IMR-90 (cell line): ENCODE measurements around the gene TAF10. TPM values are rescaled to one million over a fixed set of nuclear protein-coding genes. Genes with fewer than 3 reads are reported as not detected.

Experiments
- ATAC-seq: fragments of 200-7000 bp; cut with Tn5 transposase; 2 replicates; pipeline ENCODE4 v1.9.1; 2020; ENCODE audit warnings: low read depth, mild to moderate bottlenecking, moderate library complexity
- BruUV-seq: library from RNA; stranded (reverse); fragments of 400-500 nt; replicated peaks from 2 replicates; lab custom pipeline; 2021; lab: Mats Ljungman, UMichigan
- CTCF ChIA-PET: fragments of 300-600 bp; formaldehyde crosslinking; extraction: SDS; loops from one replicate; lab custom pipeline; 2021; ENCODE audit warnings: antibody characterized with exemption; lab: Yijun Ruan, JAX
- POLR2A ChIA-PET: fragments of 300-600 bp; sonication (Branson Sonifier 250); formaldehyde crosslinking; loops from one replicate; lab custom pipeline; 2022; ENCODE audit warnings: antibody characterized with exemption; ENCODE audit not compliant: unreplicated experiment; lab: Charles Lee
- DNase-seq: peaks from one replicate; pipeline ENCODE4 v3.0.0; 2013
- H2AFZ ChIP-seq: replicated peaks from 2 replicates; pipeline ENCODE3; 2013; ENCODE audit warnings: low read length, mild to moderate bottlenecking; ENCODE audit not compliant: poor library complexity
- H2AK5ac ChIP-seq: 2 replicates; pipeline ENCODE4 v1.6.1; 2013; ENCODE audit warnings: low read depth, low read length, inconsistent platforms
- H2AK9ac ChIP-seq: replicated peaks from 2 replicates; pipeline ENCODE3; 2013; ENCODE audit warnings: mild to moderate bottlenecking, low read depth, low read length, moderate library complexity; ENCODE audit not compliant: poor library complexity
- H2BK120ac ChIP-seq: 2 replicates; pipeline ENCODE4 v1.6.1; 2013; ENCODE audit warnings: low read depth, low read length, inconsistent platforms
- H2BK15ac ChIP-seq: 3 replicates; pipeline ENCODE4 v1.6.1; 2013; ENCODE audit warnings: low read depth, low read length, inconsistent platforms
- H2BK20ac ChIP-seq: 2 replicates; pipeline ENCODE4 v1.6.1; 2013; ENCODE audit warnings: low read depth, mild to moderate bottlenecking, inconsistent platforms, low read length, moderate library complexity
- H2BK5ac ChIP-seq: 2 replicates; pipeline ENCODE4 v1.6.1; 2013; ENCODE audit warnings: mild to moderate bottlenecking, low read depth, low read length, inconsistent platforms; ENCODE audit not compliant: poor library complexity, severe bottlenecking
- H3K14ac ChIP-seq: replicated peaks from 2 replicates; pipeline ENCODE4 v1.6.1; 2013; ENCODE audit warnings: low read depth, low read length, inconsistent platforms
- H3K18ac ChIP-seq: 2 replicates; pipeline ENCODE4 v1.6.1; 2013; ENCODE audit warnings: low read depth, low read length, control low read depth
- H3K23ac ChIP-seq: 2 replicates; pipeline ENCODE4 v1.6.1; 2013; ENCODE audit warnings: low read depth, low read length, inconsistent platforms
- H3K27ac ChIP-seq: 2 replicates; pipeline ENCODE4 v1.5.1; 2013; ENCODE audit warnings: mild to moderate bottlenecking, control low read depth, low read length; ENCODE audit not compliant: insufficient read depth
- H3K27me3 ChIP-seq: 2 replicates; pipeline ENCODE4 v1.6.1; 2013; ENCODE audit warnings: low read length; ENCODE audit not compliant: control insufficient read depth, insufficient read depth
- H3K36me3 ChIP-seq: 2 replicates; pipeline ENCODE4 v1.6.1; 2013; ENCODE audit warnings: low read length, mixed read lengths; ENCODE audit not compliant: control insufficient read depth, insufficient read depth
- H3K4ac ChIP-seq: 2 replicates; pipeline ENCODE4 v1.6.1; 2013; ENCODE audit warnings: low read depth, low read length, inconsistent platforms
- H3K4me1 ChIP-seq: 2 replicates; pipeline ENCODE4 v1.6.1; 2013; ENCODE audit warnings: low read length, mixed read lengths; ENCODE audit not compliant: control insufficient read depth, insufficient read depth
- H3K4me2 ChIP-seq: 2 replicates; pipeline ENCODE4 v1.6.1; 2013; ENCODE audit warnings: low read depth, mild to moderate bottlenecking, control low read depth, low read length, moderate library complexity
- H3K4me3 ChIP-seq: 2 replicates; pipeline ENCODE4 v1.5.1; 2013; ENCODE audit warnings: low read depth, mild to moderate bottlenecking, control low read depth, low read length, moderate library complexity; ENCODE audit not compliant: insufficient read depth
- H3K56ac ChIP-seq: 2 replicates; pipeline ENCODE4 v1.6.1; 2013; ENCODE audit warnings: low read length, inconsistent platforms; ENCODE audit not compliant: insufficient read depth; ENCODE audit errors: extremely low read depth
- H3K79me1 ChIP-seq, 2 experiments: 2 replicates each; pipeline ENCODE4 v1.6.1; 2013; ENCODE audit warnings: low read length in 2 of 2, inconsistent platforms in 1 of 2, low read depth in 1 of 2
- H3K9ac ChIP-seq: 2 replicates; pipeline ENCODE4 v1.6.1; 2013; ENCODE audit warnings: low read depth, low read length, control low read depth
- H3K9me1 ChIP-seq: 2 replicates; pipeline ENCODE4 v1.6.1; 2013; ENCODE audit warnings: low read length, inconsistent platforms; ENCODE audit not compliant: insufficient read depth
- H3K9me3 ChIP-seq: 2 replicates; pipeline ENCODE4 v1.6.1; 2013; ENCODE audit warnings: low read length; ENCODE audit not compliant: control insufficient read depth, insufficient read depth
- H4K20me1 ChIP-seq: 2 replicates; pipeline ENCODE4 v1.6.1; 2013; ENCODE audit warnings: low read length, inconsistent platforms; ENCODE audit not compliant: insufficient read depth
- H4K5ac ChIP-seq: 2 replicates; pipeline ENCODE4 v1.6.1; 2013; ENCODE audit warnings: mild to moderate bottlenecking, low read depth, low read length, control low read depth
- H4K8ac ChIP-seq, 2 experiments: 2 replicates each; pipeline ENCODE4 v1.6.1; 2013; ENCODE audit warnings: low read depth in 2 of 2, low read length in 2 of 2, control low read depth in 1 of 2, inconsistent platforms in 1 of 2
- H4K91ac ChIP-seq: 2 replicates; pipeline ENCODE4 v1.6.1; 2013; ENCODE audit warnings: low read depth, low read length, inconsistent platforms; ENCODE audit not compliant: insufficient read depth
- BHLHE40 ChIP-seq: fragments of 150-350 bp; IDR thresholded peaks from 2 replicates; pipeline ENCODE4 v1.6.1; 2016; ENCODE audit warnings: mild to moderate bottlenecking, low read depth, low read length
- CEBPB ChIP-seq: IDR thresholded peaks from 2 replicates; pipeline ENCODE4 v1.6.1; 2012; ENCODE audit warnings: low read depth, low read length, improper control_type of control experiment
- CHD1 ChIP-seq: IDR thresholded peaks from 2 replicates; pipeline ENCODE4 v1.6.1; 2012; ENCODE audit warnings: low read depth, low read length, improper control_type of control experiment
- POLR2A ChIP-seq: IDR thresholded peaks from 2 replicates; pipeline ENCODE4 v1.6.1; 2012; ENCODE audit warnings: mild to moderate bottlenecking, low read depth, low read length
- RAD21 ChIP-seq: IDR thresholded peaks from 2 replicates; pipeline ENCODE4 v1.6.1; 2012; ENCODE audit warnings: low read length, improper control_type of control experiment
- RCOR1 ChIP-seq: IDR thresholded peaks from 2 replicates; pipeline ENCODE4 v1.6.1; 2012; ENCODE audit warnings: mild to moderate bottlenecking, low read length, improper control_type of control experiment; ENCODE audit not compliant: insufficient replicate concordance
- RFX5 ChIP-seq: IDR thresholded peaks from 2 replicates; pipeline ENCODE4 v1.8.0; 2012; ENCODE audit warnings: low read depth, mild to moderate bottlenecking, low read length, moderate library complexity
- SMC3 ChIP-seq: fragments of 150-350 bp; IDR thresholded peaks from 2 replicates; pipeline ENCODE4 v1.6.1; 2016; ENCODE audit warnings: low read depth, mild to moderate bottlenecking, antibody characterized with exemption, low read length, moderate library complexity
- WGBS, 2 experiments: methylation state at CpG; one replicate each; pipeline versions ENCODE4 v1.1.5 to v1.1.7; 2013; ENCODE audit warnings: missing lambda C conversion rate in 2 of 2; ENCODE audit not compliant: insufficient read length in 1 of 2; ENCODE audit errors: extremely low coverage in 2 of 2; 5-methylcytosine and 5-hydroxymethylcytosine counted together
- dilution Hi-C: fragments of 300-500 bp; cut with HindIII; formaldehyde crosslinking; loops from one replicate; pipeline ENCODE4 v1.14.3; 2018; ENCODE audit warnings: low sequenced_read_pairs; ENCODE audit not compliant: unreplicated experiment
- in situ Hi-C: fragments of 300-500 bp; cut with MboI; formaldehyde crosslinking; loops from 3 replicates; pipeline ENCODE4 v1.14.3; 2019; ENCODE audit warnings: low sequenced_read_pairs, inconsistent platforms, mixed read lengths
- intact Hi-C: fragments of 100-400 bp; cut with micrococcal nuclease; formaldehyde crosslinking; loops from 2 replicates; pipeline ENCODE4 v1.10.0; 2022
- polyA plus RNA-seq, 3 experiments: library from polyadenylated mRNA; depleted of rRNA; stranded (reverse); fragments of >200 nt; gene quantifications; 2 replicates each; pipeline ENCODE4 v1.2.3, GENCODE V29; 2012; ENCODE audit warnings: low replicate concordance in 1 of 3
- total RNA-seq: library from RNA; depleted of rRNA; stranded (reverse); fragments of >200 nt; gene quantifications from 2 replicates; pipeline ENCODE4 v1.2.3, GENCODE V29; 2012
- TF ChIP-seq, protein P1 (sequence below): fragments of 150-350 bp; IDR thresholded peaks from 2 replicates; pipeline ENCODE4 v1.6.1; 2016; ENCODE audit warnings: low read depth, mild to moderate bottlenecking, low read length, moderate library complexity, borderline replicate concordance

TAF10 gene
- total and polyA plus RNA-seq, 2 of the 4 experiments (the other 2 are of a cell fraction): 18.6 to 132 TPM

- BruUV-seq: no TSS peak
These were observed 4.0 kb downstream of the TAF10 start for GRCh38 chr11:6608011-6608410.

More at GRCh38 chr11:6608011-6608410, 4.0 kb downstream of the TAF10 start:
- Histone ChIP-seq H2BK5ac (peak overlapping the region; percentile 89), H3K9me1 (peaks cover 29% of the 10 kb centered on the region), H3K4ac (peak overlapping the region; percentile 89), H3K4me3 (no peak overlapping the region), H2BK20ac (peak overlapping the region; percentile 55), H3K56ac (peak overlapping the region; percentile 93), H2BK120ac (peak overlapping the region; percentile 92), H2AK5ac (peak overlapping the region; percentile 98), H2AK9ac (peak overlapping the region; percentile 87), H3K18ac (no peak overlapping the region; the same call in 1 of the 2 replicates), H3K27me3 (no peaks in the 10 kb centered on the region), H3K14ac (peak overlapping the region; percentile 98), H2BK15ac (peak overlapping the region; percentile 93; the same call in 2 of the 3 replicates), H3K4me2 (peak overlapping the region; percentile 71; the same call in 1 of the 2 replicates), H3K9ac (peak overlapping the region; percentile 75), H4K5ac (peak overlapping the region; percentile 73), H3K4me1 (peaks cover 31% of the 10 kb centered on the region), H3K9me3 (no peaks in the 10 kb centered on the region), H3K27ac (peak overlapping the region; percentile 95), H3K23ac (peak overlapping the region; percentile 91), H2AFZ (no peak overlapping the region), H4K91ac (peak overlapping the region; percentile 57), H3K36me3 (peaks cover 42% of the 10 kb centered on the region), H4K20me1 (peaks cover 8% of the 10 kb centered on the region), H3K79me1 (peaks cover 31 to 67% of the 10 kb centered on the region in 2 experiments), H4K8ac (peak overlapping the region; percentile 80 to 85)
- ATAC-seq: no peak
- no peak for TF ChIP-seq CEBPB
- no peak for TF ChIP-seq CHD1
- no peak for TF ChIP-seq RAD21
- no peak for TF ChIP-seq BHLHE40
- TF ChIP-seq SMC3: no peak
- no peak for TF ChIP-seq POLR2A
- TF ChIP-seq, protein P1, sequence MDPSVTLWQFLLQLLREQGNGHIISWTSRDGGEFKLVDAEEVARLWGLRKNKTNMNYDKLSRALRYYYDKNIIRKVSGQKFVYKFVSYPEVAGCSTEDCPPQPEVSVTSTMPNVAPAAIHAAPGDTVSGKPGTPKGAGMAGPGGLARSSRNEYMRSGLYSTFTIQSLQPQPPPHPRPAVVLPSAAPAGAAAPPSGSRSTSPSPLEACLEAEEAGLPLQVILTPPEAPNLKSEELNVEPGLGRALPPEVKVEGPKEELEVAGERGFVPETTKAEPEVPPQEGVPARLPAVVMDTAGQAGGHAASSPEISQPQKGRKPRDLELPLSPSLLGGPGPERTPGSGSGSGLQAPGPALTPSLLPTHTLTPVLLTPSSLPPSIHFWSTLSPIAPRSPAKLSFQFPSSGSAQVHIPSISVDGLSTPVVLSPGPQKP: no peak
- TF ChIP-seq RCOR1: no peak
- no peak for TF ChIP-seq RFX5
- in situ Hi-C loops (no loop called here), dilution Hi-C loops (no loop called here), intact Hi-C loops (no loop called here)
- ChIA-PET CTCF (interaction anchor here (0.6 kb wide), 1 partner anchor 75 kb away, joined by 3 read pairs; the partner anchor contains the start of gene MRPL17), POLR2A (interaction anchor here (1.3 to 1.7 kb wide), 2 partner anchors 9 to 88 kb away, joined by 4 read pairs; no protein-coding TSS in a partner anchor)
- 100% methylated on average over 3 of the region's 9 CpGs; no CpG with 5 or more reads in 1 of the 2 experiments for WGBS, 2 experiments
- DNase-seq: no peak
